GM21526 (cell line): Measurements from ENCODE around the gene HBD.

Source experiments
- ATAC-seq: cut with Tn5 transposase; IDR thresholded peaks from one replicate; pipeline ENCODE4 v1.9.1; 2021; ENCODE audit warnings: moderate library complexity; ENCODE audit not compliant: unreplicated experiment, low FRiP score

HBD gene

GRCh38 chr11:5196731-5197130 is 37.6 kb downstream of the HBD start:
- ATAC-seq, result no peak

GRCh38 chr11:5196067-5196466 is 38.2 kb downstream of the HBD start:
- ATAC-seq, result no peak

- ATAC-seq, result no peak
Observed at GRCh38 chr11:5192738-5193137, 41.5 kb downstream of the HBD start.

GRCh38 chr11:5188201-5188600 is 46.1 kb downstream of the HBD start:
- ATAC-seq, result no peak
